Stomach (tissue), 9 donors: ENCODE results near the gene VCP. TPM values are rescaled to one million over a fixed set of nuclear protein-coding genes. Genes with fewer than 3 reads are reported as not detected.

ENCODE experiments used
- DNase-seq, 2 donors: peaks; one replicate each; pipeline versions ENCODE4 v3.0.0 to v3.0.0-alpha.2; 2013 to 2019
- H3K27ac ChIP-seq, 5 donors: fragments of 200-600 bp in 4 of 5; sonication (generic) in 4 of 5; one replicate each; pipeline ENCODE4 v1.5.1; 2013 to 2019; ENCODE audit warnings: mild to moderate bottlenecking in 1 of 5, moderate library complexity in 1 of 5
- H3K27me3 ChIP-seq, 3 donors: fragments of 200-600 bp; sonication (generic); one replicate each; pipeline ENCODE4 v1.5.1; 2017 to 2019; ENCODE audit warnings: mixed run types in 1 of 3
- H3K36me3 ChIP-seq, 4 donors: fragments of 200-600 bp; sonication (generic); 1 replicate in 3 of 4; 2 replicates in 1 of 4; pipeline ENCODE4 v1.5.1; 2016 to 2019
- H3K4me1 ChIP-seq, 4 donors: fragments of 200-600 bp; sonication (generic); one replicate each; pipeline ENCODE4 v1.5.1; 2016 to 2019
- H3K4me3 ChIP-seq, 4 donors: fragments of 200-600 bp; sonication (generic) in 3 of 4; one replicate each; pipeline ENCODE4 v1.5.1; 2016 to 2019; ENCODE audit warnings: mild to moderate bottlenecking in 1 of 4
- H3K9me3 ChIP-seq, 4 donors: fragments of 200-600 bp; sonication (generic); one replicate each; pipeline ENCODE4 v1.5.1; 2016 to 2019
- CTCF ChIP-seq, 7 experiments: fragments of 450-650 bp in 4 of 7; fragments of 200-600 bp in 3 of 7; sonication (generic) in 3 of 7; IDR thresholded peaks; one replicate each; pipeline ENCODE4 v1.5.1; 2016 to 2019; ENCODE audit warnings: antibody characterized with exemption in 7 of 7, control low read depth in 2 of 7, mild to moderate bottlenecking in 1 of 7
- EP300 ChIP-seq: sonication (generic); formaldehyde crosslinking; IDR thresholded peaks from one replicate; pipeline ENCODE4 v1.6.1; 2017; ENCODE audit warnings: antibody characterized with exemption
- POLR2A ChIP-seq, 4 donors: fragments of 450-650 bp; IDR thresholded peaks; one replicate each; pipeline ENCODE4 v1.6.1; 2016; ENCODE audit warnings: antibody characterized with exemption in 4 of 4, control low read depth in 2 of 4, mild to moderate bottlenecking in 1 of 4, moderate library complexity in 1 of 4
- POLR2AphosphoS5 ChIP-seq, 3 donors: sonication (generic); formaldehyde crosslinking; IDR thresholded peaks; one replicate each; pipeline ENCODE4 v1.6.1; 2016; ENCODE audit warnings: antibody characterized with exemption in 3 of 3
- WGBS, 5 donors: extraction: QIAGEN DNeasy Blood & Tissue Kit in 3 of 5; methylation state at CpG; one replicate each; pipeline versions ENCODE4 v1.1.5 to v1.1.7; 2013 to 2018; 5-methylcytosine and 5-hydroxymethylcytosine counted together
- intact Hi-C: fragments of 100-400 bp; cut with DNase I; formaldehyde crosslinking; loops from one replicate; pipeline ENCODE4 v1.15.1; 2023; ENCODE audit warnings: low total_unique reads
- polyA plus RNA-seq, 3 donors: library from polyadenylated mRNA; stranded (reverse); fragments of 200-250 nt; gene quantifications; one replicate each; pipeline ENCODE4 v1.2.3, GENCODE V29; 2013
- total RNA-seq, 5 donors: library from RNA; depleted of rRNA; stranded (reverse); fragments of >200 nt; gene quantifications; one replicate each; pipeline versions ENCODE4 v1.1.0 to v1.2.3, GENCODE V29; 2014 to 2016
- donor health status: healthy with polysubstance abuse.
- donor health status: Bipolar disorder and iron deficiency.
- donor health status: healthy.

VCP gene
- total and polyA plus RNA-seq, 8 donors, result 53.2 to 238 (median 113) TPM

- Histone ChIP-seq H3K9me3 (no peaks in the 10 kb centered on the region), H3K27ac (peak overlapping the region; percentile 87 to 95 (median 92)), H3K27me3 (no peaks in the 10 kb centered on the region), H3K4me1 (peaks cover 36 to 54% (median 53%) of the 10 kb centered on the region in 4 donors), H3K4me3 (peak overlapping the region; percentile 53 to 65 (median 60)), H3K36me3 (no peaks in the 10 kb centered on the region)
- intact Hi-C loops, result loop anchor here (5.0 to 10.0 kb wide), 2 partner anchors 141 to 358 kb away; no protein-coding TSS in a partner anchor
- WGBS, 5 donors, result 0 to 1% (median 0%) methylated on average over 7 to 12 of the region's 12 CpGs
- TF ChIP-seq POLR2AphosphoS5 (IDR thresholded peaks at IDR 0.05) (no peak), POLR2A (IDR thresholded peaks at IDR 0.05) (no peak), CTCF (IDR thresholded peaks at IDR 0.05) (no peak), EP300 (no peak)
- no peak for DNase-seq
These were observed 44.1 kb upstream of the VCP start for GRCh38 chr9:35116539-35116897.

GRCh38 chr9:35115680-35116538, 43.5 kb upstream of the VCP start, which contains the start of gene ATOSB:
TSS of gene ATOSB (minus strand) at chr9:35115862. CDS start at chr9:35108274, 7,588 bp downstream.
- H3K27me3 ChIP-seq, result no peaks in the 10 kb centered on the region
- H3K36me3 ChIP-seq, result no peaks in the 10 kb centered on the region
- no peaks in the 10 kb centered on the region for H3K9me3 ChIP-seq
- intact Hi-C loops, result loop anchor here (5.0 to 10.0 kb wide), 2 partner anchors 141 to 359 kb away; no protein-coding TSS in a partner anchor
- H3K27ac ChIP-seq, result peak within 1 kb of the TSS; percentile 87 to 95 (median 92)
- peak within 1 kb of the TSS; percentile 53 to 65 (median 60) for H3K4me3 ChIP-seq
- peak; percentile 97 to 98 for DNase-seq
- TF ChIP-seq EP300 (no peak), POLR2AphosphoS5 (IDR thresholded peaks at IDR 0.05) (peak; percentile 4 to 73 (median 42))
- WGBS, 5 donors, result 0 to 2% (median 0%) methylated on average over 41 to 54 of the region's 54 CpGs
- H3K4me1 ChIP-seq, result peaks cover 37 to 57% (median 56%) of the 10 kb centered on the region in 4 donors

- WGBS, 5 donors, result 8 to 15% (median 13%) methylated on average over 12 of the region's 12 CpGs
- H3K9me3 ChIP-seq, result no peaks in the 10 kb centered on the region
- H3K4me1 ChIP-seq, result peaks cover 46 to 66% (median 65%) of the 10 kb centered on the region in 4 donors
- TF ChIP-seq POLR2A (IDR thresholded peaks at IDR 0.05) (no peak), CTCF (IDR thresholded peaks at IDR 0.05) (no peak), EP300 (no peak), POLR2AphosphoS5 (IDR thresholded peaks at IDR 0.05) (no peak)
- H3K27ac ChIP-seq, result peak overlapping the region; percentile 87 to 95 (median 92)
- no peaks in the 10 kb centered on the region for H3K36me3 ChIP-seq
- peak overlapping the region; percentile 53 to 65 (median 60) for H3K4me3 ChIP-seq
- H3K27me3 ChIP-seq, result no peaks in the 10 kb centered on the region
- peak; percentile 42 to 79 for DNase-seq
- intact Hi-C loops, result loop anchor here (5.0 to 10.0 kb wide), 2 partner anchors 142 to 360 kb away; no protein-coding TSS in a partner anchor
These were observed 42.6 kb upstream of the VCP start for GRCh38 chr9:35114840-35115628.

- WGBS, 5 donors, result 1 to 6% (median 2%) methylated on average over 5 of the region's 5 CpGs
- H3K4me1 ChIP-seq, result peaks cover 46 to 73% (median 71%) of the 10 kb centered on the region in 4 donors
- intact Hi-C loops, result loop anchor here (10.0 kb wide), 1 partner anchor 361 kb away; no protein-coding TSS in a partner anchor
These were observed 41.9 kb upstream of the VCP start for GRCh38 chr9:35114113-35114839.

More at GRCh38 chr9:35114113-35114839, 41.9 kb upstream of the VCP start:
- TF ChIP-seq CTCF (IDR thresholded peaks at IDR 0.05) (no peak), POLR2AphosphoS5 (IDR thresholded peaks at IDR 0.05) (peak in 1 of 3 donors; percentile 43), EP300 (no peak), POLR2A (IDR thresholded peaks at IDR 0.05) (no peak)
- Histone ChIP-seq H3K27me3 (no peaks in the 10 kb centered on the region), H3K4me3 (peak overlapping the region; percentile 53 to 65 (median 60)), H3K9me3 (no peaks in the 10 kb centered on the region), H3K36me3 (no peaks in the 10 kb centered on the region), H3K27ac (peak overlapping the region; percentile 87 to 95 (median 92))
- peak; percentile 64 to 95 for DNase-seq
